T-cell (primary cell): Measurements from ENCODE around the gene GRXCR2. TPM values are rescaled to one million over a fixed set of nuclear protein-coding genes. Genes with fewer than 3 reads are reported as not detected.

Experiments used
- ATAC-seq, 4 experiments: fragments of 200-7000 bp in 3 of 4; fragments of 150-1000 bp in 1 of 4; cut with Tn5 transposase; replicated peaks in 1 of 4; 1 replicate in 3 of 4; 2 replicates in 1 of 4; pipeline ENCODE4 v1.10.0; 2021; ENCODE audit warnings: moderate library complexity in 3 of 4, mild to moderate bottlenecking in 2 of 4, moderate number of reproducible peaks in 1 of 4
- CTCF ChIA-PET, 2 donors: fragments of 300-600 bp; sonication (Branson Sonifier 250); formaldehyde crosslinking; loops; one replicate each; lab custom pipeline; 2022; ENCODE audit warnings: antibody characterized with exemption in 2 of 2; lab: Charles Lee
- POLR2A ChIA-PET, 2 donors: fragments of 300-600 bp; sonication (Branson Sonifier 250); formaldehyde crosslinking; loops; one replicate each; lab custom pipeline; 2022; ENCODE audit warnings: antibody characterized with exemption in 2 of 2; lab: Charles Lee
- DNase-seq, 35 experiments: peaks; one replicate each; pipeline versions ENCODE4 v3.0.0 to v3.0.0-alpha.2; 2013 to 2023
- H3K27ac ChIP-seq: one replicate; pipeline ENCODE4 v1.5.1; 2013; ENCODE audit warnings: low read length
- H3K27me3 ChIP-seq, 2 experiments: replicated peaks in 1 of 2; 1 replicate in 1 of 2; 2 replicates in 1 of 2; pipeline versions ENCODE4 v1.6.1 to v1.7.0; 2013; ENCODE audit warnings: low read length in 1 of 2, mixed read lengths in 1 of 2; ENCODE audit not compliant: control insufficient read depth in 2 of 2, insufficient read depth in 2 of 2; ENCODE audit errors: extremely low read depth in 1 of 2
- H3K36me3 ChIP-seq, 2 donors: 1 replicate in 1 of 2; 2 replicates in 1 of 2; pipeline versions ENCODE4 v1.6.1 to v1.7.0; 2013; ENCODE audit warnings: low read length in 1 of 2; ENCODE audit not compliant: control insufficient read depth in 2 of 2, insufficient read depth in 1 of 2; ENCODE audit errors: extremely low read depth in 1 of 2
- H3K4me1 ChIP-seq, 2 experiments: 1 replicate in 1 of 2; 2 replicates in 1 of 2; pipeline versions ENCODE4 v1.6.1 to v1.7.0; 2013; ENCODE audit warnings: low read length in 2 of 2, mixed read lengths in 1 of 2; ENCODE audit not compliant: insufficient read depth in 2 of 2, control insufficient read depth in 1 of 2; ENCODE audit errors: extremely low read depth in 1 of 2
- H3K4me3 ChIP-seq, 2 donors: 1 replicate in 1 of 2; 2 replicates in 1 of 2; pipeline versions ENCODE4 v1.5.1 to v1.7.0; 2013; ENCODE audit warnings: mild to moderate bottlenecking in 2 of 2, low read length in 1 of 2, moderate library complexity in 1 of 2; ENCODE audit not compliant: control insufficient read depth in 1 of 2; ENCODE audit errors: extremely low read depth in 1 of 2
- H3K9me3 ChIP-seq: 2 replicates; pipeline ENCODE4 v1.7.0; 2013
- H3K27ac Mint-ChIP-seq, 2 donors: one replicate each; pipeline ENCODE4 v1.8.0; 2020 to 2021; ENCODE audit warnings: mild to moderate bottlenecking in 2 of 2, mixed read lengths in 2 of 2
- H3K27me3 Mint-ChIP-seq, 2 donors: one replicate each; pipeline ENCODE4 v1.8.0; 2021 to 2022; ENCODE audit warnings: mixed read lengths in 2 of 2
- H3K36me3 Mint-ChIP-seq: one replicate; pipeline ENCODE4 v1.8.0; 2021; ENCODE audit warnings: mixed read lengths
- H3K4me1 Mint-ChIP-seq, 3 donors: one replicate each; pipeline ENCODE4 v1.8.0; 2020 to 2022; ENCODE audit warnings: mixed read lengths in 3 of 3, mild to moderate bottlenecking in 1 of 3
- H3K4me3 Mint-ChIP-seq, 3 donors: one replicate each; pipeline ENCODE4 v1.8.0; 2020 to 2022; ENCODE audit warnings: mild to moderate bottlenecking in 3 of 3, mixed read lengths in 3 of 3, moderate library complexity in 3 of 3
- H3K9me3 Mint-ChIP-seq, 3 donors: one replicate each; pipeline ENCODE4 v1.8.0; 2020 to 2022; ENCODE audit warnings: mixed read lengths in 3 of 3
- WGBS: methylation state at CpG from one replicate; pipeline ENCODE4 v1.1.5; 2013; ENCODE audit warnings: missing lambda C conversion rate; ENCODE audit not compliant: insufficient coverage; 5-methylcytosine and 5-hydroxymethylcytosine counted together
- total RNA-seq, 35 experiments: library from RNA in 6 of 35; stranded (reverse) in 6 of 35; fragments of 120-200 nt in 1 of 35; gene quantifications; one replicate each; pipeline versions ENCODE4 v1.2.1 to v1.2.4 and lab custom pipeline; 2013 to 2026

GRXCR2 gene
- total RNA-seq, 5 donors from 2014 or later (not counting 1 experiment from before 2014, with no cell fraction given): not detected

DNA sequence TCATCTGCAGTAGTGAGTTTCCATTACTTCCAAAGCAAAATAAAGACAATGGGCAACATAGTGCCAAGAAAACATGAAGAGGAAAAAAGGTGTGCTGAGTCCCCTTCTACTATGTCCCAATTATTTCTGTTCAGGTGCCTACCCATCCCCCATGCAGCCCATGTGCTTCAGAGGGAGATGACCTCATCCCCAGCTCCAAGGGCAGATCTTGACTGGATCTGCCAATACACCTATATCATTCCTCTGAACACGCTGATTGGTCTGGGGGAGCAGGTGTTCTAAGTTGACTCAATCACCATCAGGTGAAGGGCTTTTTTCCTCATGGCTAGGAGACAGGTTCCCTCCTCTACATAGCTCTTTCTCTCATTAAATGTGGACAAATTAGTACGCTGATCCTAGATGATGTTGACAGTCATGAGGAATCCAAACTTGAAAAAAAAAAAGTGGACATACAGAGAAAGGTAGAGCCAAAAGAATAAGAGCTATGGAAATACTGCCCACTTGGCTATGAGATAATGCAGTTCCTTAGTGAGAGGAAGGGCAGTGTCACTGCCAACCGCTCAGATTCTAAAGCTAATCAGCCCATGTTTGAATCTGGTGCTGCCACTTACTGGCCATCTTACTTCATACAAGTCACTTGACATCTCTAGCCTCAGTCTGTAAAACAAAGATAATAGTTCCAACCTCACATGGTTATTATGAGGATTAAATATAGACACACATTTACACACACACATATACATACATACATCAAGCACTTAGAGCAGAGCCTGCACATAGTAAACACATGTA is 60.8 kb downstream of the GRXCR2 start:
- ATAC-seq (no peak), DNase-seq (no peak)
- Histone ChIP-seq H3K4me1 (no peaks in the 10 kb centered on the region), H3K9me3 (no peaks in the 10 kb centered on the region), H3K27me3 (no peaks in the 10 kb centered on the region), H3K36me3 (no peaks in the 10 kb centered on the region), H3K4me3 (no peak overlapping the region), H3K27ac (no peak overlapping the region)
- ChIA-PET POLR2A (no interaction called here), CTCF (interaction anchor here (0.6 kb wide), 2 partner anchors 9 to 235 kb away, joined by 4 to 5 read pairs; no protein-coding TSS in a partner anchor)
- H3K4me1 Mint-ChIP-seq: no peaks in the 10 kb centered on the region
- no CpG with 5 or more reads among the region's 3 CpGs for WGBS
- no peak overlapping the region for H3K27ac Mint-ChIP-seq
- no peaks in the 10 kb centered on the region for H3K9me3 Mint-ChIP-seq
- H3K4me3 Mint-ChIP-seq: no peak overlapping the region
- no peaks in the 10 kb centered on the region for H3K36me3 Mint-ChIP-seq
- no peaks in the 10 kb centered on the region for H3K27me3 Mint-ChIP-seq

Other genes with a start within 250 kb of the GRXCR2 start
- 1 to 10 TPM in 2 of 5 donors, under 1 TPM in 3; 0.23 to 1.9 (median 0.69) TPM for gene PRELID2, start 37.7 kb downstream of the GRXCR2 start, total RNA-seq
- under 1 TPM in 4 of 5 donors, not detected in 1; 0.26 to 0.75 (median 0.37) TPM for gene SH3RF2, start 63.6 kb upstream of the GRXCR2 start, total RNA-seq
- gene PLAC8L1, start 232.6 kb upstream of the GRXCR2 start, total RNA-seq: 1 to 10 TPM in 1 of 5 donors, under 1 TPM in 2, not detected in 2; 0.43 to 1.4 (median 0.60) TPM